H1 (cell line): ENCODE results near the gene SMARCA4. TPM values are rescaled to one million over a fixed set of nuclear protein-coding genes. Genes with fewer than 3 reads are reported as not detected.

Experiments
- CTCF ChIA-PET: fragments of 300-600 bp; sonication (Branson Sonifier 250); formaldehyde crosslinking; loops from one replicate; lab custom pipeline; 2021; ENCODE audit not compliant: partially characterized antibody; lab: Charles Lee
- POLR2A ChIA-PET: fragments of 300-600 bp; sonication (Branson Sonifier 250); formaldehyde crosslinking; loops from one replicate; lab custom pipeline; 2021; ENCODE audit warnings: inconsistent platforms; ENCODE audit not compliant: partially characterized antibody; lab: Charles Lee
- DNase-seq, 2 experiments: peaks; one replicate each; pipeline versions ENCODE4 v3.0.0 to v3.0.0-alpha.2; 2010 to 2022; ENCODE audit warnings: low spot score in 2 of 2, low read depth in 1 of 2, mixed read lengths in 1 of 2
- FAIRE-seq: peaks from 2 replicates; lab custom pipeline; 2011; peaks lifted over from hg19 to GRCh38; lab: Jason Lieb, UNC
- H2AFZ ChIP-seq: 2 replicates; pipeline ENCODE4 v1.8.1; 2012; ENCODE audit warnings: low read length, inconsistent platforms
- H2AK5ac ChIP-seq: 2 replicates; pipeline ENCODE4 v1.6.1; 2013; ENCODE audit warnings: low read depth, low read length
- H2BK120ac ChIP-seq: replicated peaks from 2 replicates; pipeline ENCODE3; 2013; ENCODE audit warnings: low read depth, low read length, inconsistent platforms
- H2BK12ac ChIP-seq: 2 replicates; pipeline ENCODE4 v1.6.1; 2013; ENCODE audit warnings: low read depth, low read length
- H2BK15ac ChIP-seq: 2 replicates; pipeline ENCODE4 v1.6.1; 2013; ENCODE audit warnings: low read length
- H2BK20ac ChIP-seq: 2 replicates; pipeline ENCODE4 v1.6.1; 2013; ENCODE audit warnings: low read length
- H2BK5ac ChIP-seq: 2 replicates; pipeline ENCODE4 v1.6.1; 2013; ENCODE audit warnings: low read depth, low read length
- H3K14ac ChIP-seq: 2 replicates; pipeline ENCODE4 v1.6.1; 2013; ENCODE audit warnings: inconsistent platforms; ENCODE audit not compliant: insufficient read length
- H3K18ac ChIP-seq: 2 replicates; pipeline ENCODE4 v1.6.1; 2013; ENCODE audit warnings: low read length; ENCODE audit errors: extremely low read depth
- H3K23ac ChIP-seq: 2 replicates; pipeline ENCODE4 v1.6.1; 2013; ENCODE audit warnings: inconsistent platforms; ENCODE audit not compliant: insufficient read length
- H3K23me2 ChIP-seq: 2 replicates; pipeline ENCODE4 v1.6.1; 2013; ENCODE audit warnings: low read depth, low read length
- H3K27ac ChIP-seq: 2 replicates; pipeline ENCODE4 v1.6.1; 2011; ENCODE audit warnings: low read depth, low read length, inconsistent platforms
- H3K27me3 ChIP-seq, 4 experiments: replicated peaks in 1 of 4; 1 replicate in 1 of 4; 2 replicates in 3 of 4; pipeline versions ENCODE4 v1.6.1 to v1.8.1; 2011 to 2013; ENCODE audit warnings: low read length in 3 of 4, mild to moderate bottlenecking in 3 of 4, inconsistent platforms in 2 of 4, mixed read lengths in 2 of 4, moderate library complexity in 1 of 4; ENCODE audit not compliant: control insufficient read depth in 3 of 4, insufficient read depth in 3 of 4; ENCODE audit errors: extremely low read depth in 1 of 4
- H3K36me3 ChIP-seq, 4 experiments: 2 replicates each; pipeline versions ENCODE4 v1.6.1 to v1.8.1; 2011 to 2013; ENCODE audit warnings: mild to moderate bottlenecking in 4 of 4, low read length in 3 of 4, moderate library complexity in 2 of 4, control low read depth in 1 of 4, inconsistent platforms in 1 of 4; ENCODE audit not compliant: insufficient read depth in 4 of 4, control insufficient read depth in 2 of 4
- H3K4ac ChIP-seq: replicated peaks from 2 replicates; pipeline ENCODE3; 2013; ENCODE audit warnings: low read length, low read depth, mixed read lengths, inconsistent platforms; ENCODE audit not compliant: insufficient read length
- H3K4me1 ChIP-seq, 4 experiments: replicated peaks in 1 of 4; 1 replicate in 1 of 4; 2 replicates in 3 of 4; pipeline versions ENCODE4 v1.6.1 to v1.8.1; 2011 to 2013; ENCODE audit warnings: low read length in 3 of 4, inconsistent platforms in 2 of 4, mixed read lengths in 1 of 4; ENCODE audit not compliant: insufficient read depth in 4 of 4, control insufficient read depth in 3 of 4
- H3K4me2 ChIP-seq, 2 experiments: 2 replicates each; pipeline versions ENCODE4 v1.6.1 to v1.8.1; 2011 to 2013; ENCODE audit warnings: low read depth in 2 of 2, low read length in 2 of 2, control low read depth in 1 of 2, inconsistent platforms in 1 of 2, mild to moderate bottlenecking in 1 of 2; ENCODE audit not compliant: insufficient read depth in 1 of 2
- H3K4me3 ChIP-seq, 4 experiments: fragments of 200-600, 300-600 bp in 1 of 4; sonication (generic), shearing (Covaris generic), sonication (Bioruptor Twin) in 1 of 4; 2 replicates each; pipeline versions ENCODE4 v1.5.1 to v1.8.1; 2011 to 2016; ENCODE audit warnings: low read length in 4 of 4, low read depth in 3 of 4, control low read depth in 2 of 4, inconsistent platforms in 2 of 4, mild to moderate bottlenecking in 2 of 4, mixed read lengths in 1 of 4, moderate library complexity in 1 of 4; ENCODE audit not compliant: insufficient read depth in 2 of 4; ENCODE audit errors: extremely low read depth in 1 of 4
- H3K56ac ChIP-seq: replicated peaks from 2 replicates; pipeline ENCODE3; 2013; ENCODE audit warnings: low read depth, mild to moderate bottlenecking, mixed read lengths, low read length, inconsistent platforms; ENCODE audit not compliant: insufficient read length
- H3K79me1 ChIP-seq: 2 replicates; pipeline ENCODE4 v1.6.1; 2013; ENCODE audit warnings: low read depth, low read length, control low read depth
- H3K79me2 ChIP-seq, 2 experiments: 2 replicates each; pipeline versions ENCODE4 v1.6.1 to v1.8.1; 2012 to 2013; ENCODE audit warnings: low read length in 2 of 2, mild to moderate bottlenecking in 2 of 2, inconsistent platforms in 1 of 2; ENCODE audit not compliant: insufficient read depth in 2 of 2, control insufficient read depth in 1 of 2
- H3K9ac ChIP-seq, 4 experiments: replicated peaks in 1 of 4; 1 replicate in 1 of 4; 2 replicates in 3 of 4; pipeline versions ENCODE4 v1.6.1 to v1.8.1; 2011 to 2013; ENCODE audit warnings: low read depth in 3 of 4, low read length in 3 of 4, control low read depth in 2 of 4, mild to moderate bottlenecking in 2 of 4, moderate library complexity in 2 of 4, inconsistent platforms in 1 of 4; ENCODE audit errors: extremely low read depth in 1 of 4
- H3K9me3 ChIP-seq, 2 experiments: 2 replicates each; pipeline versions ENCODE4 v1.6.1 to v1.8.1; 2012 to 2013; ENCODE audit warnings: mild to moderate bottlenecking in 2 of 2, moderate library complexity in 2 of 2, control low read depth in 1 of 2, inconsistent platforms in 1 of 2, low read depth in 1 of 2, low read length in 1 of 2, mixed read lengths in 1 of 2; ENCODE audit not compliant: insufficient read depth in 2 of 2
- H4K20me1 ChIP-seq, 2 experiments: replicated peaks in 1 of 2; 2 replicates each; pipeline versions ENCODE3 to v1.8.1; 2011 to 2013; ENCODE audit warnings: inconsistent platforms in 2 of 2, low read length in 2 of 2, mild to moderate bottlenecking in 1 of 2; ENCODE audit not compliant: insufficient read depth in 2 of 2, control insufficient read depth in 1 of 2
- H4K5ac ChIP-seq: 2 replicates; pipeline ENCODE4 v1.6.1; 2013; ENCODE audit warnings: low read length, low read depth, mixed read lengths, inconsistent platforms; ENCODE audit not compliant: insufficient read length
- H4K8ac ChIP-seq: 2 replicates; pipeline ENCODE4 v1.8.0; 2013; ENCODE audit warnings: mild to moderate bottlenecking, moderate library complexity, low read length, inconsistent platforms; ENCODE audit not compliant: insufficient read depth; ENCODE audit errors: extremely low read depth
- H4K91ac ChIP-seq: replicated peaks from 2 replicates; pipeline ENCODE3; 2013; ENCODE audit warnings: low read length, mixed read lengths, inconsistent platforms; ENCODE audit not compliant: insufficient read length
- BRCA1 ChIP-seq: IDR thresholded peaks from 2 replicates; pipeline ENCODE4 v1.6.1; 2012; ENCODE audit warnings: low read depth, low read length, improper control_type of control experiment
- EGR1 ChIP-seq: IDR thresholded peaks from 2 replicates; pipeline ENCODE4 v1.6.1; 2011; ENCODE audit warnings: low read depth, low read length, borderline replicate concordance
- WGBS, 2 experiments: shearing (Covaris generic) in 1 of 2; methylation state at CpG; one replicate each; pipeline versions ENCODE4 v1.1.6 to v1.1.7; 2013 to 2015; ENCODE audit warnings: low lambda C conversion rate in 2 of 2, mixed read lengths in 2 of 2, inconsistent platforms in 1 of 2, low coverage in 1 of 2, missing lambda C conversion rate in 1 of 2; ENCODE audit not compliant: insufficient replicate concordance in 2 of 2, insufficient coverage in 1 of 2, insufficient read length in 1 of 2; ENCODE audit errors: extremely low coverage in 1 of 2, missing lambda C conversion rate in 1 of 2; 5-methylcytosine and 5-hydroxymethylcytosine counted together
- polyA plus RNA-seq, 7 experiments: library from polyadenylated mRNA; depleted of rRNA in 3 of 7; stranded (reverse) in 5 of 7; unstranded in 2 of 7; fragments of >200 nt in 5 of 7; fragments of 200-250 nt in 2 of 7; gene quantifications; 1 replicate in 5 of 7; 2 replicates in 1 of 7; 4 replicates in 1 of 7; pipeline versions ENCODE4 v1.2.1 to v1.2.3, GENCODE V29; 2011 to 2013; ENCODE audit warnings: missing spikeins in 2 of 7, mixed read lengths in 2 of 7
- total RNA-seq: library from RNA; stranded (reverse); fragmentation: NEBNext Ultra II Directional; extraction: Animal tissue kit (Norgen Biotek cat#: 25700); gene quantifications from 2 replicates; pipeline ENCODE4 v1.2.1, GENCODE V29; 2021

The SMARCA4 gene
- total and polyA plus RNA-seq, 2 of the 8 experiments (the other 6 are each of a cell fraction or from before 2014, with no cell fraction given): 86.4 to 263 TPM

DNA sequence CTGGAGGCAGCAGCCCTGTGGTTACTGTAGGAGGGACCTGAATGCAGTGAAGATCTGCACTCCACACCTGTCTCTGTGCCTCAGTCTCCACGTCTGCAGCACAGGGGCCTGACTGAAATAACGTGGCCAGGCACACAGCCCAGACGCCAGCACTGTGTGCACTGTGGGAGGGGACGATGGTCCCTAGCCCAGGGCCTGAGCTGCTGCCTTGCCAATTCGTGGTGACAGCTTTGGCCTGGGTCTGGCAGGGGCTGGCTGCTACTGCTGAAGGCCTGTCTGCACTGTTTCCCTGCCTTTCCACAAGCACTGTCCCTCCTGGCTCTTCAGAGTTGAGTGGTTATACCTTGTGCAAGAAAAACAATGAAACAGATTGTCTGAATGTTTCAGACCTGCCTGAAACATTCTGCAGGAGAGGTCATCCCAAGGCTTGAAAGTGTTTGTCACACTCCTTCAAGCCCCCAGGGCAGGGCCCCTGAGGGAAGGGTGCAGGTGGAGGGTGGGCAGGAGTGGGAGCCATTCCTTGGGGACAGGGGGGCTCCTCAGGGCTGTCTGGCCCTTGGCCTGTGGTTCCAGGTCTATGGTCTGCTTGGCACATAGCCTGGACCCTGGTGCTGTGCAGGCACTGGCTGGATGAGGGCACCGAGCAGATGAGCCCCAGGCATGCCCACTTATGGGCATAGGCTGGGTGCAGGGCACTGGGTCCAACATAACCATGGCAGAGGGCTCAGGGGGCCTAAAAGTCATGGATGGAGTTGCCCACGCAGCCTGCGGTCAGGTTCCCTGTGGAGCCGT is 89.7 kb downstream of the SMARCA4 start:
- Histone ChIP-seq H3K9me3 (no peaks in the 10 kb centered on the region), H4K5ac (no peak overlapping the region), H2BK12ac (no peak overlapping the region), H4K8ac (peak overlapping the region; percentile 31; the same call in 1 of the 2 replicates), H3K36me3 (peaks cover 0 to 11% (median 5%) of the 10 kb centered on the region in 4 experiments; a peak in 5 of 8 replicates), H3K23ac (no peak overlapping the region), H2BK20ac (no peak overlapping the region), H4K20me1 (peaks cover 2 to 5% of the 10 kb centered on the region in 2 experiments), H2BK120ac (no peak overlapping the region), H2BK5ac (no peak overlapping the region), H3K4me1 (no peaks in the 10 kb centered on the region), H3K4me3 (no peak overlapping the region), H3K23me2 (no peaks in the 10 kb centered on the region), H3K4me2 (no peak overlapping the region), H3K14ac (no peak overlapping the region), H3K9ac (no peak overlapping the region), H3K27me3 (no peaks in the 10 kb centered on the region; a peak in 1 of 7 replicates), H2BK15ac (no peak overlapping the region), H2AK5ac (no peak overlapping the region), H3K56ac (no peak overlapping the region), H3K27ac (no peak overlapping the region), H3K4ac (no peak overlapping the region), H4K91ac (no peak overlapping the region), H3K79me1 (peaks cover 3% of the 10 kb centered on the region), H3K79me2 (no peaks in the 10 kb centered on the region), H2AFZ (no peak overlapping the region), H3K18ac (no peak overlapping the region)
- CTCF ChIA-PET: interaction anchor here (1.0 to 1.4 kb wide), 3 partner anchors 10 to 15 kb away, joined by 3 to 4 read pairs (median 3); no protein-coding TSS in a partner anchor
- TF ChIP-seq EGR1 (no peak), BRCA1 (no peak)
- FAIRE-seq (no peak), DNase-seq (no peak)
- POLR2A ChIA-PET: interaction anchor here (0.9 to 1.3 kb wide), 2 partner anchors 17 to 38 kb away, joined by 3 to 5 read pairs; no protein-coding TSS in a partner anchor
- 94% methylated on average over 9 of the region's 9 CpGs; no CpG with 5 or more reads in 1 of the 2 experiments for WGBS, 2 experiments
